Activated effector memory CD4-positive, alpha-beta T cell treated with Interleukin-2 at 50 U/mL for 16 hours (primary cell): ENCODE measurements around the gene TPRG1L.

Experiments
- DNase-seq: peaks from one replicate; pipeline ENCODE4 v3.0.0-alpha.2; 2020

TPRG1L gene

DNA sequence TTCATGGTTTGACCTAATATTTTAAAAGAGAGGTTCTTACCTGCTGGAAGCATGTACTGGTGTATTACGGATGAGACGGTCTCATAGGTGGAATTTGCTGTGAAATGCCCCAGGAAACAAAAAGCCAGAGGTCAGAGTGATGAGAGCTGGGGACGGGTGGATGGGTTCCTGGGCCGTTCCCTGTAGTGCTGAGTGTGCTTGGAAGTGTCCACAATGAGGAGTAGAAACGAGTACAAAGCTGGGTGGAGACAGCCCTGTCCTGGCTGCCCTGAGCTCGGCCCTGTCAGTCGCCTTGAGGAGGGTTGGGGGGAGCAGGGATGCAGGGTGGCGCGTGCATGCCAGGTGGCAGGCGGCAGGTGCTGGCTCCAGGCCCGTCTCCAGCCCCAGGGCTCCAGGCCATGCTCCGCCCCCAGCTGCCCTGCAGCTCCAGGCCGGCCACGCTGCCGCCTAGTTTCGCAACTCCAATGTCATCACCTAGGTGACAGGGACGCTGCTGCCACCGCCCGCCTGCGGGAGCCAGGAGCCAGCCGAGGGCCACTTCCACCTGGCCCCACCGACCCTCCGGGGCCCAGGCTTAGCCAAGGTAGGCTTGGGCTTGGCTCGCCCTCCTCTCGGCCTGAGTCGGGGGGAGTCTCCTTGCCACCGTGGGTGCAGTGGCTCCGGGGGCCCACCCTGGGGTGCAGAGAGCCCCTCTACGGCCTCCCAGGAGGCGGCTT is 43.9 kb downstream of the TPRG1L start:
- DNase-seq: no peak

DNA sequence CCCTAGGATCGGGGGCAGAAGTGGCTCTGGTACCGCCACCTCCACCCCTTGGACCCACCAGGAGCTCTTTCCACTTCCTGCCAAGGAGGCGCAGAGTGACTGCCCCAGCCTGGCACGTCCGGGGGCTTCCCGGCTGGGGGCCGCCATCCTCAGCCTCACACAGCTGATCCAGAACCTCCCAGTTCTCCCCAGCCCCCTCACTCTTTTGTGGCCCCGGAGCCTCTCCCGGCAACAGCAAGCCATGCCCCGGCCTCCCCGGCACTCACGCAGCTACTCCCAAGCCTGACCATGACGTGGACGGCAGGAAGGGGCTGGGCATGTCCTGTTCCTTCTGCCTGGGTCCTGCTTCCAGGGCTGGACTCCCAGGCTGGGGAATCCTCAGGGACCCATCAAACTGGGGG is 44.6 kb downstream of the TPRG1L start:
- DNase-seq: no peak

DNA sequence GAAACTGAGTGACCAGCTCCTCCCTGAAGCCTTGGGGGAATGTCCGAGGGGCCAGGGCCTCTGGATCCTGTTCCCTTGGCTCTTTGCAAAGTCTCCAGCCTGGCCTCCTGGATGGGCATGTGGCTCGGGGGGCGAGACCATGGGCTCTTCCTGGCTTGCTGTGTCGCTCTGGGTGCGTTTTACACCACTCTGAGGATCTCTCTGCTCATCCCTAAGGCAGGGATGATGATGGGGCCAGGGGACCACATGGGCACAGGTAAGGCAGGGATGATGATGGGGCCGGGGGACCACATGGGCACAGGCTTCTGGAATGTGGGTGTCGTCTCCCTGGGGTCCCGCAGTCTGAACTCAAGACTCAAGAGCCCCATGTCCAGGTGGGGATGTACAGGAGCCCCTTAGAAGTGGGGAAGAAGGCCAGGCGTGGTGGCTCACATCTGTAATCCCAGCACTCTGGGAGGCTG is 45.2 kb downstream of the TPRG1L start:
- no peak for DNase-seq

DNA sequence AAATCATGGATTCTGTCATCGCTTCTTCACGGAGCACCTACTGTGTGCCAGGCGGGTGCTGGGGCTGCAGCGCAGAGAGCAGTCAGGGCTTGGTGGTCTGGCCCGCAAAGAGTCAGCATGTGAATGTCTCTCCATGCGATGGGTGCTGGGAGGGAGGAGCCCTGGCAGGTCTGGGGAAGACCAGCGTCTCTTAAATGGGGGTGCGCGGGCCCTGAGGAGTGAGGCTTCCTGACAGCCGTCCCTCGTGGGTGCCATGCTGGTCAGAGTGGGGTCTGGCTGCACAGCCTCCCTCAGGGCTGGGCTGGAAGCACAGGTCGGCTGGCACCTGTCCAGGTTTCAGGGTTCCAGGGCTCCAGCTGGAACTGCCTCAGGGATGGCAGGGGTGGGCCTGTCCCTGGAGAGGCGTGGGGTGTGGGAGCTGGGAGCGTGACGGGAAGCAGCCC is 46.0 kb downstream of the TPRG1L start:
- DNase-seq: no peak

DNA sequence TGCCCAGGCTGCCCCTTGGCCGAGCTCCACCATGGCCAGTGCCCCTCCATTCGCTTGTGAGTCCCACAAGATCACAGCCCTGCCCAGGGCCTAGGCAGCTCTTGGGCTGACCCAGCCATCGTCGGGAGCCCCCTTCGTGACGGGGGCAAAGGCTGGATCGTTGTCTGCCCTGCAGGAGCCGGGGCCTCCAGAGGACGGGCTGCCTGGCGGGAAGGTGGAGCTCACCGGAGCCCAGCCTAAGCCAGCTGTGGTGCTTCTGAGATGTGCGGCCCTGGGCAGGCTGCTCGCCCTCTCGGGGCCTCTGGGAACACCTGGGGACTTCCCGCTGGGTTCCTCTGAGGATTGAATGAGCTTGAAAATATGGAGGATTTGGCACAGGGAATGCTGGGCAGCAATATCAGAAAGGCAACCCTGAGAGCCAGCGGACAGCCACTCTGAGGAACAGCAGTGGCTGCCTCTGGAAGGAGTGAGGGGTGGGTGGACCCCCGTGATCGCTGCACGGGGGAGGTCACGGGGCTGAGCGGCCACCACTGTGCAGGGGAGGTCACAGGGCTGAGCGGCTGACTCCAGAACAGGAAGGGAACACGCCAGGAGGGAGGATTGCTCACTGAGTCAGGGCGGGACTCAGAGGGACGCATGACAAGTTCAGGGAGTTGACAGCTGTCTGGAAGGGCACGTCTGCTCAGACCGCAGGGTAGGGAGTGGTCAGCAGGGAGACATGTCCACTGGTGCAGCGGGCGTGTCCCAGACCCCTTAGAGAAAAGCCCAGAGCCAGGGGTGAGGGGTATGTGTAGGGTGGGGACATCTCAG is 46.8 kb downstream of the TPRG1L start:
- DNase-seq: no peak

DNA sequence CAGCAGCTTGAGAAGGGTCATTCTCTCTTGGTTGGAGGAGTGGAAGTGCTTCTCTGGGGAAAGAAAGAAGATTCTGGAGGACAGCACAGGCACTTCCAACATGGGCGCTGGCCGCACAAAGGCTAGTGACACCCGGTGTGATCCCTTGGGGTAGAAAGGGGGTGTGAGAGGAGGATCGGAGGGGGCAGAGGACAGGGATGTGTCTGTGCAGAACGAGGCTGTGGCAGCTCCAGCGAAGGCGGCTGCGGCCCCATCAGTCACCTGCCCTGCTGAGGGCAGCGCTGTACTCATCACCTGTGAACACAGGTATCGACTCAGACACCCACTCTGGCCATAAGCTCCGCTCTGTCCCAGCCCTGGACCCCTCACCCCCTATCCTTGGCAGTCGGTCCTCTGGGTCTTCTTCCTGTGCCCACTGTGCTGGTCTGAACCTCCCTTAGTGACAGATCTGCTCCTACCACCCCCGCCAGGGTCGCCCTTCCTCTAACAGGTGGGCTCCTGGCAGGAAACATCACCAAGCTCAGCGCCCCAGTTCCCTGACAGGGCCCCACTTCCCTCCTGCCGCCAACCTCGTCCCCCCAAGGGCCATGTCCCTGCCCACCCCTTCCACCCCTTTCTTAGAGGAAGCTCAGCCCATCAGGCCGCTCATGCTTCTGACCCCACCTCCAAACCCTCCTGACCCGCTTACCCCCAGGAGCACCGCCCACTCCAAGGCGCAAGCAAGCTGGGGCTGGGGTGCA is 47.6 kb downstream of the TPRG1L start:
- DNase-seq: no peak

DNA sequence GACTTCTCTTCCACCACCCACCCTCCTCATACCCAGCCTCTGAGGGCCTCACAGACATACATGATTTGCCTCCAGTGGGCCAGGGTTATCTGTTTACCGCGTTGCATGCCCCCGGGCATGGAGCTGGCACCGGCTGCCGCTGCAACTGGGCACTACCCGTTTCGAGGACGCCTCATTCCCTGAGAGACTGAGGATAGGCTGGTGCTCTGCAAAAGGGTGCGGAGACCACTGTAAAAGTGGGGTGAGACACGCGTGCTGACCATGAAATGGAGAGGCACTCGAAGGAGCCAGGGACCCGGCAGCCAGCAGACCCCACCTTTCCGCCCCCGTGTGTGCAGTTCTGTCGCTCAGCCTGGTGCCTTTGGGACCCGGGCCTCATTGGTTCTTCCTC is 48.2 kb downstream of the TPRG1L start:
- no peak for DNase-seq

DNA sequence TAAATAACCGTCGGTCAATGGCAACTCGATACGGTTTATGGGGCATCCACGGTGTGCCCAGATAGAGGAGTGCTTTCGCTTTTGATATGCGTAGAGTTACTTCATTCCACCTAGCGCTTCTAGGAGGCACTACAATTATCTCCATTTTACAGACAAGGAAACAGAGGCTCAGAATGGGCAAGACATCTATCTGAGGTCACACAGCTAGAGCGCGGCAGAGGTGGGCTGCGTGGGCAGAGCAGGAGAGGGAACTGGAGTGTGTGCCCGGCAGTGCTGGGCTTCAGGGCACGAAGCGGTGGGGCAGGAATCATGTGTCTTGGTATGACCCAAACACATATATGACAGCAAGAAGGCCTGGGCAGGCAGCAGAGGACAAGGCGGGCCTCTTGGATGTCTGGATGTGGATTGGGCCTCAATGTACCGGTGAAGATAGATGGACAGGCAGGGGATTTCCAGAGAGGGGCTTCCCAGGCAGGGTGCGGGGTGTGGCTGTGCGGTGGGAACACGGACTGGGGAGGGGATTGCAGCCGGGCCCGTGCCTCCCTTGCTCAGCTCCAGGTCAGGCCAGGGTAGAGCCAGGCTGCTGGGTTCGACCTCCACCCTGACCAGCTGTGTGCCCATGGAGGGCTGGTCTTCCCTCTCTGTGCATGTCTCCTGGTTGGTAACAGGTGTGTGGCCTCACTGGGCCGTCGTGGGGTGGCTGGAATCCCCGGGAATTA is 48.7 kb downstream of the TPRG1L start:
- DNase-seq: no peak

DNA sequence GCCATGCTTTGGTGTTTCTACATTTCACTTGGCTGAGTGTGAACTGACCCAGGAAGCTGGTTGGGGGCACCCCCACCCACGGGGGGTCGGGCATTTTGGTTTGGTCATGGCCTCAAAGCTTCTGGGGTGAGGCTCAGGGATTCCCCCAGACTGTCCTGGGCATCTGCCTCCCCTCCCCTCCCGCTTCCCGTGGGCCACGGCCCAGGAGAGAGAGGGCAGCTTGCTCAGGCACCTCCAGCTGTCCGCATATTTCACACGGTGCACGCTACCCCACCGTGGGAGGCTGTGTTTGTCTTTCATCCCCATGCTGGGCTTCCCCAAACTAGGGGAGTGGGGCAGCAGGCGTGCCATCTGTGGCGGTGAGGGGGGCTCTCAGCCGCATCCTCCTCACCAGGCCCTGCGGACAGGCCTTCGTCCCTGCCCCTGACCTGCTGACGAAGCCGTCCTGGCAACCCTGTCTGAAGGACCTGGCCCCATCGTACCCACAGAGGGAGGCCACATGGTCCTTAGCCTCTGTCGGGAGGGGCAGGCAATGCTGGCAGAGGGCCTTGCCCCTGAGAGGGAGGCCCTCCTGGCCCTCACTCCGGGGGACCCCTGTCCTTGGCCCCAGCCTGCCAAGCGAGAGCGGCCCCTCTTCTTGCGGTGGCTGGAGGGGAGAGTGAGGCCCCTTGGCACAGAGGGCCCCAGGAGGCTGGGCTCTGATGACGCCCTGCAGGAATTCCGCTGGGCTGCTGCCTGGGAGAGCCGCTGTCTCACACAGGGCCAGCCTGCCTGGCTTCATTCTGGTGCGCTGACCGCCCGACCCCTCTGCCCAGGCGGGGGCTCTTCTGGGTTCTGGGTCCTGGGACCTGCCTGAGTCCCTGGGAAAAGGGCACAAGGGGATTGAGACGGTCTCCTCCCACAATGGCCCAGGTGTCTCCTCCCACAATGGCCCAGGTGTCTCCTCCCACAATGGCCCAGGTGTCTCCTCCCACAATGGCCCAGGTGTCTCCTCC is 49.6 kb downstream of the TPRG1L start:
- no peak for DNase-seq

DNA sequence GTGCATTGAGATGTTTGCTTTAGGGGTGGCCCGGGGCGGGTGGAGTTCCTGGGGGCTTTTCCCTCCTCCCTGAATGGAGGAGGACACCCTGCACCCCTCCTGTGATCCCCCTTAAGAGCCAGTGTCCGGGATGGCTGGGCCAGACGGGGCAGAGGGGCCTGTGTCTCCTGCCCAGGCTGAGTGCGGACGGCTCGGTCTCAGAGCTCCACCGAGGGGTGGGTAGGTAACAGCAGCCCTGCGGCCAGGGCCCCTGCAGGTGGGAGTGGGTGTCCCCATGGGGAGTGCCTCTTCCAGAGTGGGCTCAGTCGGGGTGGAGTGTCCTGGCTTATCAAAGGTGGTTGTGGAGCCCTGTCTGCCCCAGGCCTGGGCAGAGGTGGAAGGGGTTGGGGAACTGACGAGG is 50.6 kb downstream of the TPRG1L start:
- DNase-seq: no peak

DNA sequence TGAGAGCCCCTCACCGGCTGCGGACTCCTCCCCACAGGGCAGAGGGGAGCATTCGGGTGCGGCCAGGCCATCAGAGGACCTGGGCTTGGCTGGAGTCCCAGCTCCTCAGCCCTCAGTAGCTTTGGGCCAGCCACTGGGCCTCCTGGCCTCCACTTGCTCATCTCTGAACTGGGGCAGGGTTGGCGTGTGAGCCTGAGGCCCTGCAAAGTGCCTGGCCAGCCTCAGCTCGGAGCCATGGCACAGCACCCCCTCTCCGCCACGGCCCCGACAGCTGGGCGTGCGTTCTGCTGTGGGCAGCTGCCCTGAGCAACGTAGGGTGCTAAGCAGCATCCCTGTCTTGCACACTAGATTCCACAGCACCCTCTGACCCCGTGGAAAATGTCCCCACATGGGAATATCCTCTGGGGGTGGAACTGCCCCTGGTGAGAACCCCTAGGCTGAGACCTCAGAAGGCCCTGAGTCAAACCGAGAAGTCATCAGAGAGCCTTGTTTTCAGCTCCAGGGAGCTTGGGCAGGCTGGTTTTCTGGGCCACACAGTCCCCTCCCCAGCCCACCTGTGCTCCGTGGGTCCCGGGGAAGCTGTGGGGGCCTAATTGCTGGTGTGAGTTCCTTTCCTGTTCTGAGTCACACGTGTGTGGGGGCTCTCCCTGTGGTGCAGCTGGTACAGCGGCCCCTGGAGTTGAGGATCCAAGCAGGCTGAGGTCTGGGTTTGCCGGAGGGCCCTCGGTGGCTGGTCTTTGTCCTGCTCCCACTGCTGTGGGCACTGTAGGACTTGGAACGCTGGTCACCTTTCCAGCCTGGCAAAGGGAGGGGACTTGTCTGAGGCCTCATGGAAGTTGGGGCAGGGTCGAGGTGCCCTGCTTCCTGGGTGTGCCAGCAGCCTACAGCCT is 52.0 kb downstream of the TPRG1L start:
- DNase-seq: no peak

DNA sequence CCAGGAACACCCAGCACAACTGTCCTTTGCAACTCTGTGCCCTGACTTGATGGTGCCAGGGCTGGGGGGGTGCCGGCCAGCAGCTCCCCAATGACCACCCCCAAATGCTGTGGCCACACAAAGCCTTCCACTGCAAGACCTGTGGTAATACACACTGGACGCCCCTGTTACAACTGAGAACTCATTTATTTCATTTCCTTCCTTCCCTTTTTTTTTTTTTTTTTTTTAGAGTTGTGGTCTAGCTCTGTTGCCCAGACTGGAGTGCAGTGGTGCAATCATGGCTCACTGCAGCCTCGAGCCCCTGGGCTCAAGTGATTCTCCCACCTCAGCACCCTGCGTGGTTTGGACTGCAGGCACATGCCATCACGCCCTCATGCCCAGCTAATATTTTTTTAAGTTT is 52.7 kb downstream of the TPRG1L start:
- no peak for DNase-seq

DNA sequence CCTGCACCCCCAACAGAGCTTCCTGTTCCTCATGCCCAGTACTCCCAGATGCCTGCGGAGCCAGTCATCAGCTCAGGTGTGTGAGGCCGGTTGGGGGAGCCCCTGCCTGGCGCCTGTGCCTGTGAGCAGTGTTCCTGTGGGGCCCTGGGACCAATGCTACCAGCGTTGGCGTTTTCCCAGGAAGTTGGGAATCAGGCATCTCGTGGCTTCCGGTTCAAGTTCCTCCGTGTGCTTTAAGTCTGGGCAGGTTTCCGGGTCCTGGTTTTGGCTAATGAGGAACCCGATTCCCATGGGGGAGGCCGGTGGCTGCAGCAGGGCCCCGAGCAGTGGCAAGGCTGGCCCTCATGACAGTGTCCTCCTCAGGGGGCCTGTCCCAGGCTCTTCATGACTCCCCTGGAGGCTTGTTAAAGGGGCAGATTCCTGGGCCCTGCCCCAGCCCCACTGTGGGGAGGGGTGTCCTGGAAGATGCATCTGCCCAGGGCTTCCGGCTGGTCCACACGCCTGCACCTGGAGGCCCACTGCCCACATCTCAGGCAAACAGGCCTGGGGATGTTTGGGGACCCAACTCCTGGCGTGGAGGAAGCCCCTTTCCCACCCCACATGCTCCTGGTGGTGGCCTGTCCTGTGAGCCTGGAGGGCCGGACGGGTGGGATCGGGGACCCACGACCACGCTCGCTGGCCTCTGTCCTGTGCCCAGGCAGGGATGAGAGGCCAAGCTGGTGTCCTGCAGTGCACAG is 53.7 kb downstream of the TPRG1L start:
- DNase-seq: no peak

DNA sequence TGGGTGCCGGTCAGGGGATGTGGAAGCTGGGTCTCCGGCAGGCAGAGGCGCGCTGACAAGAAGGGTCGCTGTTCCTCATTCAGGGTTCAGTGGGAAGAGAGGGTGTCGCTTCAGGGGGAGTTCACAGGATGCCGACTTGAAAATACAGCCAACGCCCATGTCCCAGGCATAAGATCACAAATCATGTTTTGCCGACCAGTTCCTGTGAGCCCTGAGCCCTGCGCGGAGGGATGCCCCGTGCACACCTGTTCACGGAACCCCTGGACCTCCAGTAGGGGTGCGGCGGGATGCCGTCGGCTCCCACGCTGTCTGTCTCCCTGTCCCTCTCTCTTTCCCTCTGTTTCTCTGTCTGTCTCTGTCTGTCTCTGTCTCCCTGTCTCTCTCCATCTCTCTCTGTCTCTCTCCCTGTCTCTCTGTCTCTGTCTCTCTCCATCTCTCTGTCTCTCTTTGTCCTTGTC is 54.3 kb downstream of the TPRG1L start:
- DNase-seq: no peak
